ELR (cell line): ENCODE results near the gene NID2.

Experiments
- DNase-seq: peaks from one replicate; pipeline ENCODE4 v3.0.0-alpha.2; 2015; ENCODE audit warnings: low read depth

The NID2 gene

GRCh38 chr14:52052288-52052943, 16.4 kb downstream of the NID2 start:
- peak; percentile 34 for DNase-seq

GRCh38 chr14:52051871-52052270, 17.0 kb downstream of the NID2 start:
- peak; percentile 77 for DNase-seq

- no peak for DNase-seq
Observed at GRCh38 chr14:52051251-52051650, 17.6 kb downstream of the NID2 start.

- no peak for DNase-seq
Observed at GRCh38 chr14:52049721-52050588, 18.9 kb downstream of the NID2 start.

- DNase-seq, result no peak
Observed at GRCh38 chr14:52049271-52049670, 19.6 kb downstream of the NID2 start.

GRCh38 chr14:52048641-52049204, 20.1 kb downstream of the NID2 start:
- no peak for DNase-seq

GRCh38 chr14:52048116-52048515, 20.7 kb downstream of the NID2 start:
- no peak for DNase-seq

GRCh38 chr14:52046376-52046917, 22.4 kb downstream of the NID2 start:
- no peak for DNase-seq

- peak; percentile 83 for DNase-seq
Observed at GRCh38 chr14:52044791-52045522, 23.9 kb downstream of the NID2 start.

- peak; percentile 64 for DNase-seq
Observed at GRCh38 chr14:52043690-52044089, 25.2 kb downstream of the NID2 start.

GRCh38 chr14:52042371-52043289, 26.2 kb downstream of the NID2 start:
- no peak for DNase-seq

- DNase-seq, result no peak
Observed at GRCh38 chr14:52040598-52040997, 28.3 kb downstream of the NID2 start.

GRCh38 chr14:52039124-52039815, 29.6 kb downstream of the NID2 start:
- DNase-seq, result no peak

- peak; percentile 60 for DNase-seq
Observed at GRCh38 chr14:52033101-52033642, 35.7 kb downstream of the NID2 start.

- peak; percentile 45 for DNase-seq
Observed at GRCh38 chr14:52032204-52032801, 36.6 kb downstream of the NID2 start.

- peak; percentile 62 for DNase-seq
Observed at GRCh38 chr14:52031781-52032180, 37.1 kb downstream of the NID2 start.

- DNase-seq, result peak; percentile 36
Observed at GRCh38 chr14:52029881-52030280, 39.0 kb downstream of the NID2 start.

GRCh38 chr14:52026901-52027300, 42.0 kb downstream of the NID2 start:
- DNase-seq, result no peak

GRCh38 chr14:52026017-52026660, 42.7 kb downstream of the NID2 start:
- DNase-seq, result peak; percentile 42
